ENCODE data around the gene TMC1. TPM values are rescaled to one million over a fixed set of nuclear protein-coding genes. Genes with fewer than 3 reads are reported as not detected.

Gene TMC1
- total RNA-seq: not detected in 2 replicates

DNA sequence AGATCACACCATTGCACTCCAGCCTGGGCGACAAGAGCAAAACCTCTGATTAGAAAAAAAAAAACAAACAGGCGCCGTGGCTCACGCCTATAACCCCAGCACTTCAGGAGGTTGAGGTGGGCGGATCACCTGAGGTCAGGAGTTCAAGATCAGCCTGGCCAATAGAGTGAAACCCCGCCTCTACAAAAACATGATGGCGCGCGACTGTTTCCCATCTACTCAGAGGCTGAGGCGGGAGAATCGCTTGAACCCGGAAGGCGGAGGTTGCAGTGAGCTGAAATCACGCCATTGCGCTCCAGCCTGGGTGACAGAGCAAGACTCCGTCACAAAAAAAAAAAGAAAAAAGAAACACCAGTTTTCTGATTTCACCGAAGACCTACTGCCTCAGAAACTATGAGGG is at the start of gene TMC1:
Gene TMC1 (plus strand): TSS at position 193 of the 400 bp plus-strand sequence. CDS start 127,041 bp downstream, outside the sequence.

Other genes with a start within 250 kb of the TMC1 start
- gene ZFAND5, start 156.4 kb upstream of the TMC1 start, total RNA-seq: 94.1 and 107 TPM in 2 replicates

Data from cardiac ventricle fibroblast (primary cell).